ENCODE measurements around the gene NUBPL.
"Not testable (repeated sequence)": the region's sequence is repeated elsewhere in the genome, so short reads cannot be mapped to it uniquely, and the experiment has no call there.

The NUBPL gene

GRCh38 chr14:31880935-31881334 is 319.7 kb downstream of the NUBPL start:
- no peak for DNase-seq (ENCODE audit: low spot score)

- no peak for DNase-seq (ENCODE audit: low spot score)
Observed at GRCh38 chr14:31881531-31882310, 320.5 kb downstream of the NUBPL start.

- DNase-seq (ENCODE audit: low spot score), result no peak
Observed at GRCh38 chr14:31884238-31884637, 323.0 kb downstream of the NUBPL start.

- no peak for DNase-seq (ENCODE audit: low spot score)
Observed at GRCh38 chr14:31884776-31885379, 323.7 kb downstream of the NUBPL start.

GRCh38 chr14:31886156-31886835 is 325.1 kb downstream of the NUBPL start:
- no peak for DNase-seq (ENCODE audit: low spot score)

- no peak for DNase-seq (ENCODE audit: low spot score)
Observed at GRCh38 chr14:31887929-31888580, 326.9 kb downstream of the NUBPL start.

GRCh38 chr14:31889297-31889696 is 328.1 kb downstream of the NUBPL start:
- no peak for DNase-seq (ENCODE audit: low spot score)

GRCh38 chr14:31890202-31890601 is 329.0 kb downstream of the NUBPL start:
- not testable (repeated sequence) for DNase-seq (ENCODE audit: low spot score)

GRCh38 chr14:31893221-31893757 is 332.1 kb downstream of the NUBPL start:
- DNase-seq (ENCODE audit: low spot score), result no peak

GRCh38 chr14:31894351-31894750 is 333.1 kb downstream of the NUBPL start:
- no peak for DNase-seq (ENCODE audit: low spot score)

GRCh38 chr14:31895206-31895605 is 334.0 kb downstream of the NUBPL start:
- no peak for DNase-seq (ENCODE audit: low spot score)

GRCh38 chr14:31895646-31896045 is 334.4 kb downstream of the NUBPL start:
- DNase-seq (ENCODE audit: low spot score), result no peak

GRCh38 chr14:31897581-31898186 is 336.5 kb downstream of the NUBPL start:
- DNase-seq (ENCODE audit: low spot score), result no peak

GRCh38 chr14:31898838-31899528 is 337.8 kb downstream of the NUBPL start:
- no peak for DNase-seq (ENCODE audit: low spot score)

- DNase-seq (ENCODE audit: low spot score), result no peak
Observed at GRCh38 chr14:31902002-31902401, 340.8 kb downstream of the NUBPL start.

- no peak for DNase-seq (ENCODE audit: low spot score)
Observed at GRCh38 chr14:31902945-31903646, 341.9 kb downstream of the NUBPL start.

GRCh38 chr14:31909977-31910376 is 348.8 kb downstream of the NUBPL start:
- DNase-seq (ENCODE audit: low spot score), result no peak
